Non-pigmented ciliary epithelial cell (primary cell): ENCODE measurements around the gene RGMA.
"Not testable (repeated sequence)": the region's sequence is repeated elsewhere in the genome, so short reads cannot be mapped to it uniquely, and the experiment has no call there.

Experiments
- DNase-seq: peaks from one replicate; pipeline ENCODE4 v3.0.0-alpha.2; 2010; ENCODE audit warnings: low read depth

The RGMA gene

GRCh38 chr15:93034512-93034911, 54.5 kb downstream of the RGMA start:
- DNase-seq = no peak

- no peak for DNase-seq
Measured at GRCh38 chr15:93033434-93034045, 55.5 kb downstream of the RGMA start.

GRCh38 chr15:93032515-93033206, 56.4 kb downstream of the RGMA start:
- not testable (repeated sequence) for DNase-seq

- DNase-seq = not testable (repeated sequence)
Measured at GRCh38 chr15:93031557-93032384, 57.2 kb downstream of the RGMA start.

GRCh38 chr15:93031103-93031464, 57.9 kb downstream of the RGMA start:
- no peak for DNase-seq

- no peak for DNase-seq
Measured at GRCh38 chr15:93030430-93031102, 58.4 kb downstream of the RGMA start.

- DNase-seq = no peak
Measured at GRCh38 chr15:93029836-93030429, 59.1 kb downstream of the RGMA start.

- DNase-seq = no peak
Measured at GRCh38 chr15:93029214-93029835, 59.7 kb downstream of the RGMA start.

- peak; percentile 44 for DNase-seq
Measured at GRCh38 chr15:93028632-93029213, 60.3 kb downstream of the RGMA start.

GRCh38 chr15:93028111-93028631, 60.8 kb downstream of the RGMA start:
- no peak for DNase-seq

GRCh38 chr15:93027413-93027812, 61.6 kb downstream of the RGMA start:
- no peak for DNase-seq

GRCh38 chr15:93026380-93026817, 62.6 kb downstream of the RGMA start:
- no peak for DNase-seq

GRCh38 chr15:93025625-93025982, 63.4 kb downstream of the RGMA start:
- no peak for DNase-seq

- no peak for DNase-seq
Measured at GRCh38 chr15:93024716-93025624, 64.0 kb downstream of the RGMA start.

- no peak for DNase-seq
Measured at GRCh38 chr15:93024293-93024692, 64.7 kb downstream of the RGMA start.

- no peak for DNase-seq
Measured at GRCh38 chr15:93020976-93021772, 67.8 kb downstream of the RGMA start.

GRCh38 chr15:93019971-93020370, 69.0 kb downstream of the RGMA start:
- no peak for DNase-seq

GRCh38 chr15:93019090-93019489, 69.9 kb downstream of the RGMA start:
- no peak for DNase-seq

- no peak for DNase-seq
Measured at GRCh38 chr15:93018574-93018973, 70.4 kb downstream of the RGMA start.
